HG02763 (cell line): ENCODE results near the gene GABRP.

Experiments
- ATAC-seq: cut with Tn5 transposase; IDR thresholded peaks from one replicate; pipeline ENCODE4 v1.9.1; 2021; ENCODE audit warnings: mild to moderate bottlenecking, moderate library complexity; ENCODE audit not compliant: unreplicated experiment

The GABRP gene

GRCh38 chr5:170860415-170860814, 76.9 kb downstream of the GABRP start:
- ATAC-seq: no peak

- ATAC-seq: no peak
Measured at GRCh38 chr5:170860818-170861666, 77.5 kb downstream of the GABRP start.

GRCh38 chr5:170861667-170861916, 78.1 kb downstream of the GABRP start:
- no peak for ATAC-seq

- no peak for ATAC-seq
Measured at GRCh38 chr5:170861917-170862766, 78.6 kb downstream of the GABRP start, which contains the start of gene RANBP17. TSS of gene RANBP17 (plus strand) at chr5:170862018.

DNA sequence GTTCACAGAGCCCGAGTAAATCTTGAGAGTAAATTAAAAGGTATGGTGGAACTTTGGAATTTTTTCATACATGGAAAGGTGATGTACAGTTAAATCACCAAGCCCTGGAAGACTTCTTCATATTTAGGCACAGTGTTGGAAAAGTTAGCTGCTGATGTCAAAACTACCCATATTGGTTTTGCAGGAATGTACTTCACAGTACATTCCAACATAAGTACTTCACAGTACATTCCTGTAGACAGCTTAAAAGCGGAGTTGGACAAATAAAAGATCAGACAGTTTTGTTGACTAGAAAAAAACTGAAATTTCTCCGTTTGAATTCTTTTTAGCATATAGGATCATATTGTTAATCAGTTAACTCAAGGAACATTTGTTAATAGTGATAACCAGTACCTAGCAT, 80.1 kb downstream of the GABRP start:
- no peak for ATAC-seq
